Loucy (cell line): ENCODE data around the gene PPP2R5C.

Source experiments
- H2AFZ ChIP-seq: fragments of 200-600 bp; sonication (generic); 2 replicates; pipeline ENCODE4 v1.6.0; 2016; ENCODE audit warnings: antibody characterized with exemption, mild to moderate bottlenecking, low read length, moderate library complexity
- H3F3A ChIP-seq: fragments of 200-600 bp; 2 replicates; pipeline ENCODE4 v1.6.0; 2016; ENCODE audit warnings: antibody characterized with exemption, low read depth, mild to moderate bottlenecking
- H3K27me3 ChIP-seq: fragments of 200-600 bp; sonication (generic); 2 replicates; pipeline ENCODE4 v1.6.1; 2014; ENCODE audit warnings: low read length, mild to moderate bottlenecking; ENCODE audit not compliant: insufficient read depth, poor library complexity, severe bottlenecking
- H3K36me3 ChIP-seq: fragments of 200-600 bp; sonication (generic); 2 replicates; pipeline ENCODE4 v1.6.1; 2016; ENCODE audit warnings: low read length; ENCODE audit not compliant: insufficient read depth
- H3K4me1 ChIP-seq: fragments of 200-600 bp; sonication (generic); 2 replicates; pipeline ENCODE4 v1.5.1; 2014; ENCODE audit warnings: low read length, mild to moderate bottlenecking; ENCODE audit not compliant: insufficient read depth, poor library complexity, severe bottlenecking
- H3K4me2 ChIP-seq: fragments of 200-600 bp; sonication (generic); 2 replicates; pipeline ENCODE4 v1.6.0; 2014; ENCODE audit warnings: antibody characterized with exemption, low read length, low read depth, mild to moderate bottlenecking; ENCODE audit not compliant: poor library complexity, severe bottlenecking
- H3K4me3 ChIP-seq: fragments of 200-600 bp; sonication (generic); 2 replicates; pipeline ENCODE4 v1.5.1; 2014; ENCODE audit warnings: low read length, mild to moderate bottlenecking, mixed read lengths; ENCODE audit not compliant: poor library complexity, severe bottlenecking
- H3K79me2 ChIP-seq: fragments of 200-600 bp; sonication (generic); 2 replicates; pipeline ENCODE4 v1.6.1; 2014; ENCODE audit warnings: low read length; ENCODE audit not compliant: insufficient read depth
- H3K9ac ChIP-seq: fragments of 200-600 bp; sonication (generic); 2 replicates; pipeline ENCODE4 v1.6.0; 2014; ENCODE audit warnings: mild to moderate bottlenecking, low read depth, low read length, moderate library complexity; ENCODE audit not compliant: poor library complexity, severe bottlenecking
- H3K9me2 ChIP-seq: fragments of 200-600 bp; sonication (generic); replicated peaks from 2 replicates; pipeline ENCODE4 v1.6.1; 2016; ENCODE audit warnings: low read depth, low read length, mixed read lengths
- H3K9me3 ChIP-seq: fragments of 200-600 bp; sonication (generic); 2 replicates; pipeline ENCODE4 v1.6.1; 2014; ENCODE audit warnings: mild to moderate bottlenecking, antibody characterized with exemption, low read length, low read depth; ENCODE audit not compliant: insufficient read depth
- H4K20me1 ChIP-seq: fragments of 200-600 bp; sonication (generic); 2 replicates; pipeline ENCODE4 v1.6.0; 2014; ENCODE audit warnings: antibody characterized with exemption, low read length, mild to moderate bottlenecking; ENCODE audit not compliant: insufficient read depth, poor library complexity, severe bottlenecking
- CTCF ChIP-seq: fragments of 200-600 bp; sonication (generic); conservative IDR thresholded peaks from 2 replicates; pipeline ENCODE4 v1.5.1; 2014; ENCODE audit warnings: mild to moderate bottlenecking, antibody characterized with exemption, low read length
- EZH2phosphoT487 ChIP-seq: fragments of 200-600 bp; IDR thresholded peaks from 2 replicates; pipeline ENCODE4 v1.6.1; 2018; ENCODE audit warnings: antibody characterized with exemption, mild to moderate bottlenecking, moderate library complexity, borderline replicate concordance

Gene PPP2R5C

GRCh38 chr14:101905614-101906013 lies 144.1 kb downstream of the PPP2R5C start:
- H4K20me1 ChIP-seq: no peaks in the 10 kb centered on the region
- no peak overlapping the region for H2AFZ ChIP-seq
- H3K4me1 ChIP-seq: no peaks in the 10 kb centered on the region
- no peaks in the 10 kb centered on the region for H3F3A ChIP-seq
- no peaks in the 10 kb centered on the region for H3K9me2 ChIP-seq
- no peak overlapping the region for H3K9ac ChIP-seq
- no peaks in the 10 kb centered on the region for H3K9me3 ChIP-seq
- H3K27me3 ChIP-seq: no peaks in the 10 kb centered on the region
- H3K79me2 ChIP-seq: no peaks in the 10 kb centered on the region
- TF ChIP-seq CTCF (no peak), EZH2phosphoT487 (no peak)
- H3K36me3 ChIP-seq: peaks cover 94% of the 10 kb centered on the region
- H3K4me2 ChIP-seq: no peak overlapping the region
- no peak overlapping the region for H3K4me3 ChIP-seq

- Histone ChIP-seq H3K4me1 (no peaks in the 10 kb centered on the region), H3K79me2 (no peaks in the 10 kb centered on the region), H3K27me3 (no peaks in the 10 kb centered on the region), H3K36me3 (peaks cover 89% of the 10 kb centered on the region), H3K4me3 (no peak overlapping the region), H3F3A (no peaks in the 10 kb centered on the region), H3K9me2 (no peaks in the 10 kb centered on the region), H3K9ac (no peak overlapping the region), H3K4me2 (no peak overlapping the region), H3K9me3 (no peaks in the 10 kb centered on the region), H4K20me1 (no peaks in the 10 kb centered on the region), H2AFZ (no peak overlapping the region)
- TF ChIP-seq EZH2phosphoT487 (no peak), CTCF (no peak)
Observed at GRCh38 chr14:101906645-101907044, 145.1 kb downstream of the PPP2R5C start.

GRCh38 chr14:101907619-101908018 lies 146.1 kb downstream of the PPP2R5C start:
- H2AFZ ChIP-seq: no peak overlapping the region
- no peak overlapping the region for H3K4me3 ChIP-seq
- H3K79me2 ChIP-seq: no peaks in the 10 kb centered on the region
- no peaks in the 10 kb centered on the region for H4K20me1 ChIP-seq
- H3K36me3 ChIP-seq: peaks cover 89% of the 10 kb centered on the region
- H3K4me2 ChIP-seq: no peak overlapping the region
- no peak for TF ChIP-seq CTCF
- TF ChIP-seq EZH2phosphoT487: no peak
- H3K9me2 ChIP-seq: no peaks in the 10 kb centered on the region
- no peaks in the 10 kb centered on the region for H3K4me1 ChIP-seq
- no peaks in the 10 kb centered on the region for H3F3A ChIP-seq
- no peak overlapping the region for H3K9ac ChIP-seq
- H3K9me3 ChIP-seq: no peaks in the 10 kb centered on the region
- H3K27me3 ChIP-seq: no peaks in the 10 kb centered on the region
